ENCODE measurements around the gene JUN.

DNA sequence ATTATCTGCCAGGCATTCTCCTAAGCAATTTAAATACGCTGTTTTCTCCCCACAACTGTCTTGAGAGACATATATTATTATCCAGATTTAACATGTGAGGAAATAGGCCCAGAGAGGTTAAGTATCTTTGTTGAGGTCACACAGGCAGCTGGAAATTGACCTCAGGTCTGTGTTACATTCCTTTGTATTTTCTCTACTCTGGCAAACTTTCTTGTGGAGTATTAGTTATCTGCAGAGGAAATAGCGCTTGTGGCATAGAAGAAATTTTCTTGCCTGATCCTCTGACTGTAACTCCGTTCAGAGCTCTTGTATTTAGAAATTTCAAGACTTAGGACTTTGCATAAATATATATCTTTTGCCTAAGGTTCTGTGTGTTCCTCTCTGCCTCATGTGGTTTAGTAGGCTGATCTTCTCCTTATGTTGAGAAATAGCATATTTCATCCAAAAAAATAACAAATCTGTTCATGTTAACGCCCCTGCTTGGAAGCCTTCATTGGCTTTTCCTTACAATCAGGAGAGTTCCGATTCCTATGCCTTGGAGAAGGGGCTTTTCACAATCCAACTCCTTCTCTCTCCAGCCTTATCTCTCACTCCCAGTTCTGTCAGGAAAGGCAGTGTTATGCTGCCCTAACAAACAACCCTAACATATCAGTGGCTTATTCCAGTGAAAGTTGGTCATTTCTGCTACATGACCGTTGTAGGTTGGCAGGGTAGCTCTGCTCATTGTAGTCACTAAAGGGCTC is 2.5 kb upstream of the JUN start:
- TF ChIP-seq POLR2A (IDR thresholded peaks at IDR 0.05): no peak
- TF ChIP-seq CTCF (IDR thresholded peaks at IDR 0.05): no peak
